CD14-positive monocyte (primary cell): ENCODE measurements around the gene CEACAM1. TPM values are rescaled to one million over a fixed set of nuclear protein-coding genes. Genes with fewer than 3 reads are reported as not detected.

Experiments used
- DNase-seq, 3 donors: peaks; one replicate each; pipeline ENCODE4 v3.0.0-alpha.2; 2011 to 2022
- H2AFZ ChIP-seq: 2 replicates; pipeline ENCODE4 v1.6.0; 2012; ENCODE audit warnings: mild to moderate bottlenecking, low read depth, low read length, inconsistent platforms; ENCODE audit not compliant: insufficient read depth, poor library complexity, severe bottlenecking
- H3K27ac ChIP-seq, 2 donors: 1 replicate in 1 of 2; 2 replicates in 1 of 2; pipeline ENCODE4 v1.5.1; 2012 to 2013; ENCODE audit warnings: low read length in 2 of 2, control low read depth in 1 of 2, inconsistent platforms in 1 of 2, low read depth in 1 of 2, mild to moderate bottlenecking in 1 of 2
- H3K27me3 ChIP-seq, 2 donors: one replicate each; pipeline versions ENCODE4 v1.6.0 to v1.6.1; 2011 to 2013; ENCODE audit warnings: low read length in 2 of 2; ENCODE audit not compliant: control insufficient read depth in 2 of 2, insufficient read depth in 2 of 2
- H3K36me3 ChIP-seq, 2 donors: replicated peaks in 1 of 2; 1 replicate in 1 of 2; 2 replicates in 1 of 2; pipeline versions ENCODE4 v1.5.1 to v1.6.1; 2012 to 2013; ENCODE audit warnings: low read length in 2 of 2, control low read depth in 1 of 2, inconsistent platforms in 1 of 2, mild to moderate bottlenecking in 1 of 2; ENCODE audit not compliant: insufficient read depth in 2 of 2, control insufficient read depth in 1 of 2
- H3K4me1 ChIP-seq, 2 donors: 1 replicate in 1 of 2; 2 replicates in 1 of 2; pipeline versions ENCODE4 v1.5.1 to v1.6.1; 2012 to 2013; ENCODE audit warnings: low read length in 2 of 2, control low read depth in 1 of 2, inconsistent platforms in 1 of 2, mild to moderate bottlenecking in 1 of 2, moderate library complexity in 1 of 2; ENCODE audit not compliant: insufficient read depth in 2 of 2, control insufficient read depth in 1 of 2
- H3K4me2 ChIP-seq: replicated peaks from 2 replicates; pipeline ENCODE3; 2012; ENCODE audit warnings: low read length, moderate library complexity, mild to moderate bottlenecking; ENCODE audit not compliant: poor library complexity, severe bottlenecking; ENCODE audit errors: extremely low read depth
- H3K4me3 ChIP-seq, 3 experiments: fragments of 200-600 bp in 1 of 3; sonication (generic) in 1 of 3; replicated peaks in 1 of 3; 1 replicate in 2 of 3; 2 replicates in 1 of 3; pipeline ENCODE4 v1.5.1; 2011 to 2013; ENCODE audit warnings: low read length in 3 of 3, mild to moderate bottlenecking in 3 of 3, control low read depth in 2 of 3, low read depth in 2 of 3, inconsistent platforms in 1 of 3, moderate library complexity in 1 of 3
- H3K79me2 ChIP-seq: 2 replicates; pipeline ENCODE4 v1.6.0; 2012; ENCODE audit warnings: mild to moderate bottlenecking, control low read depth, inconsistent platforms, low read length, moderate library complexity; ENCODE audit not compliant: insufficient read depth
- H3K9ac ChIP-seq: 2 replicates; pipeline ENCODE4 v1.6.0; 2017; ENCODE audit warnings: low read length, mild to moderate bottlenecking; ENCODE audit not compliant: insufficient read depth, poor library complexity, severe bottlenecking
- H3K9me3 ChIP-seq, 2 donors: replicated peaks in 1 of 2; 1 replicate in 1 of 2; 2 replicates in 1 of 2; pipeline versions ENCODE4 v1.5.1 to v1.6.1; 2012 to 2013; ENCODE audit warnings: low read length in 2 of 2, control low read depth in 1 of 2; ENCODE audit not compliant: control insufficient read depth in 1 of 2, insufficient read depth in 1 of 2
- H4K20me1 ChIP-seq: 2 replicates; pipeline ENCODE4 v1.6.0; 2012; ENCODE audit warnings: mild to moderate bottlenecking, low read length, control low read depth, moderate library complexity; ENCODE audit not compliant: insufficient read depth
- H3K27ac Mint-ChIP-seq, 7 donors: one replicate each; pipeline ENCODE4 v1.8.0; 2020; ENCODE audit warnings: mild to moderate bottlenecking in 7 of 7, mixed read lengths in 7 of 7, moderate library complexity in 6 of 7, inconsistent platforms in 2 of 7
- H3K27me3 Mint-ChIP-seq, 3 donors: one replicate each; pipeline ENCODE4 v1.8.0; 2021 to 2022; ENCODE audit warnings: low read depth in 3 of 3, mild to moderate bottlenecking in 3 of 3, mixed read lengths in 3 of 3, moderate library complexity in 3 of 3, inconsistent platforms in 1 of 3
- H3K36me3 Mint-ChIP-seq, 2 donors: one replicate each; pipeline ENCODE4 v1.8.0; 2020; ENCODE audit warnings: mixed read lengths in 2 of 2, inconsistent platforms in 1 of 2, mild to moderate bottlenecking in 1 of 2
- H3K4me1 Mint-ChIP-seq: one replicate; pipeline ENCODE4 v1.8.0; 2020; ENCODE audit warnings: mild to moderate bottlenecking, mixed read lengths
- H3K4me3 Mint-ChIP-seq, 2 donors: one replicate each; pipeline ENCODE4 v1.8.0; 2020; ENCODE audit warnings: mild to moderate bottlenecking in 2 of 2, mixed read lengths in 2 of 2, moderate library complexity in 1 of 2
- H3K9me3 Mint-ChIP-seq, 7 donors: one replicate each; pipeline ENCODE4 v1.8.0; 2020 to 2022; ENCODE audit warnings: mixed read lengths in 7 of 7, mild to moderate bottlenecking in 6 of 7, moderate library complexity in 6 of 7, inconsistent platforms in 2 of 7
- CTCF ChIP-seq: fragments of 200-600 bp; IDR thresholded peaks from one replicate; pipeline ENCODE4 v1.8.0; 2022; ENCODE audit warnings: antibody characterized with exemption, mild to moderate bottlenecking
- WGBS: methylation state at CpG from one replicate; pipeline ENCODE4 v1.1.5; 2013; ENCODE audit warnings: missing lambda C conversion rate; ENCODE audit not compliant: insufficient coverage; 5-methylcytosine and 5-hydroxymethylcytosine counted together
- intact Hi-C, 2 donors: fragments of 100-400 bp; cut with micrococcal nuclease; formaldehyde crosslinking; loops; one replicate each; pipeline versions ENCODE4 v1.15.0 to v1.15.1; 2023
- polyA plus RNA-seq, 3 donors: library from polyadenylated mRNA; depleted of rRNA in 1 of 3; unstranded in 2 of 3; stranded (reverse) in 1 of 3; fragments of 300-500 nt in 2 of 3; fragments of >200 nt in 1 of 3; fragmentation: Illumina TruSeq in 2 of 3; gene quantifications; 1 replicate in 2 of 3; 2 replicates in 1 of 3; pipeline ENCODE4 v1.2.3, GENCODE V29; 2012 to 2021

The CEACAM1 gene
- polyA plus RNA-seq, 3 donors = 0.09 to 0.40 (median 0.22) TPM

- Histone ChIP-seq H3K9ac (no peak overlapping the region), H3K4me3 (no peak overlapping the region), H3K27ac (no peak overlapping the region), H3K27me3 (no peaks in the 10 kb centered on the region), H3K4me1 (peaks cover 25 to 29% of the 10 kb centered on the region in 2 donors), H3K36me3 (no peaks in the 10 kb centered on the region), H4K20me1 (no peaks in the 10 kb centered on the region), H3K4me2 (no peak overlapping the region), H3K9me3 (no peaks in the 10 kb centered on the region), H3K79me2 (no peaks in the 10 kb centered on the region), H2AFZ (no peak overlapping the region)
- no peak for DNase-seq
- Mint-ChIP-seq H3K4me3 (no peak overlapping the region), H3K4me1 (peaks cover 26% of the 10 kb centered on the region), H3K27me3 (peaks cover 0 to 8% (median 0%) of the 10 kb centered on the region in 3 donors), H3K36me3 (no peaks in the 10 kb centered on the region), H3K9me3 (no peaks in the 10 kb centered on the region), H3K27ac (no peak overlapping the region)
- 100% methylated on average over 1 of the region's 3 CpGs for WGBS
- intact Hi-C loops = no loop called here
- TF ChIP-seq CTCF = no peak
Observed at GRCh38 chr19:42494321-42494720, 34.0 kb downstream of the CEACAM1 start.

- no peak for TF ChIP-seq CTCF
- Histone ChIP-seq H3K4me2 (no peak overlapping the region), H3K79me2 (no peaks in the 10 kb centered on the region), H3K4me3 (no peak overlapping the region), H2AFZ (no peak overlapping the region), H4K20me1 (no peaks in the 10 kb centered on the region), H3K27ac (no peak overlapping the region), H3K9me3 (no peaks in the 10 kb centered on the region), H3K9ac (no peak overlapping the region), H3K36me3 (no peaks in the 10 kb centered on the region), H3K4me1 (no peaks in the 10 kb centered on the region), H3K27me3 (peaks cover 0 to 2% of the 10 kb centered on the region in 2 donors)
- DNase-seq = no peak
- Mint-ChIP-seq H3K4me3 (no peak overlapping the region), H3K9me3 (no peaks in the 10 kb centered on the region), H3K27ac (no peak overlapping the region), H3K36me3 (no peaks in the 10 kb centered on the region), H3K27me3 (peaks cover 1 to 11% (median 4%) of the 10 kb centered on the region in 3 donors), H3K4me1 (no peaks in the 10 kb centered on the region)
- WGBS = 71% methylated on average over 1 of the region's 6 CpGs
- intact Hi-C loops = no loop called here
Observed at GRCh38 chr19:42488783-42489521, 39.3 kb downstream of the CEACAM1 start.
